Right renal pelvis (tissue), 4 donors: ENCODE measurements around the gene PHF11. TPM values are rescaled to one million over a fixed set of nuclear protein-coding genes. Genes with fewer than 3 reads are reported as not detected.
"Not testable (repeated sequence)": the region's sequence is repeated elsewhere in the genome, so short reads cannot be mapped to it uniquely, and the experiment has no call there.

Source experiments
- DNase-seq, 4 donors: peaks; one replicate each; pipeline ENCODE4 v3.0.0-alpha.2; 2013; ENCODE audit warnings: low read depth in 4 of 4, low spot score in 3 of 4, missing footprints in 1 of 4
- polyA plus RNA-seq, 4 donors: library from polyadenylated mRNA; unstranded; fragments of 120-200 nt; gene quantifications; one replicate each; pipeline ENCODE4 v1.2.1, GENCODE V29; 2013; ENCODE audit not compliant: insufficient read length in 4 of 4

PHF11 gene
- polyA plus RNA-seq, 4 donors: 26.8 to 42.5 (median 35.7) TPM

- no peak for DNase-seq
Measured at GRCh38 chr13:49543656-49544055, 47.9 kb downstream of the PHF11 start.

GRCh38 chr13:49545661-49546060 is 49.9 kb downstream of the PHF11 start:
- no peak for DNase-seq

- no peak for DNase-seq
Measured at GRCh38 chr13:49546561-49546960, 50.8 kb downstream of the PHF11 start.

GRCh38 chr13:49549289-49549688 is 53.5 kb downstream of the PHF11 start:
- DNase-seq: no peak

- DNase-seq: no peak
Measured at GRCh38 chr13:49550942-49551644, 55.3 kb downstream of the PHF11 start.

- DNase-seq: no peak
Measured at GRCh38 chr13:49553888-49554287, 58.1 kb downstream of the PHF11 start.

GRCh38 chr13:49554387-49554786 is 58.6 kb downstream of the PHF11 start:
- DNase-seq: no peak

GRCh38 chr13:49559006-49559405 is 63.3 kb downstream of the PHF11 start:
- no peak for DNase-seq

GRCh38 chr13:49560270-49561061 is 64.7 kb downstream of the PHF11 start:
- peak in 1 of 4 donors; percentile 8 for DNase-seq

- no peak for DNase-seq
Measured at GRCh38 chr13:49561062-49561410, 65.3 kb downstream of the PHF11 start.

GRCh38 chr13:49563516-49563915 is 67.8 kb downstream of the PHF11 start:
- no peak for DNase-seq

GRCh38 chr13:49565461-49565860 is 69.7 kb downstream of the PHF11 start:
- DNase-seq: not testable (repeated sequence)

GRCh38 chr13:49566461-49566860 is 70.7 kb downstream of the PHF11 start:
- DNase-seq: no peak

- no peak for DNase-seq
Measured at GRCh38 chr13:49567491-49567890, 71.7 kb downstream of the PHF11 start.

GRCh38 chr13:49569993-49570689 is 74.4 kb downstream of the PHF11 start:
- DNase-seq: no peak

GRCh38 chr13:49571299-49572240 is 75.8 kb downstream of the PHF11 start:
- no peak for DNase-seq
